CD4-positive, alpha-beta T cell treated with Interferon gamma for 1 hour (primary cell): ENCODE measurements around the gene SLC35A2.
A peak's percentile ranks its signal among the peaks of the same experiment; 100 is the strongest.

ENCODE experiments used
- DNase-seq: peaks from one replicate; pipeline ENCODE4 v3.0.0-alpha.2; 2020

Gene SLC35A2

GRCh38 chrX:48911412-48912182 lies at the start of gene SLC35A2:
TSS of gene SLC35A2 (minus strand) at chrX:48911646. CDS start at chrX:48911636, 10 bp downstream.
- DNase-seq = peak; percentile 86

- no peak for DNase-seq
Observed at GRCh38 chrX:48960291-48960690, 48.8 kb upstream of the SLC35A2 start.

- DNase-seq = no peak
Observed at GRCh38 chrX:48958635-48959094, 47.2 kb upstream of the SLC35A2 start.

GRCh38 chrX:48957827-48958634 lies 46.6 kb upstream of the SLC35A2 start:
- peak; percentile 98 for DNase-seq

- peak; percentile 84 for DNase-seq
Observed at GRCh38 chrX:48957477-48957826, 46.0 kb upstream of the SLC35A2 start, which contains the start of gene OTUD5. TSS of gene OTUD5 (minus strand) at chrX:48957607. CDS start at chrX:48957570, 37 bp downstream.

- DNase-seq = peak; percentile 69
Observed at GRCh38 chrX:48956728-48957414, 45.4 kb upstream of the SLC35A2 start.

GRCh38 chrX:48948589-48948988 lies 37.1 kb upstream of the SLC35A2 start:
- DNase-seq = no peak

- DNase-seq = peak; percentile 58
Observed at GRCh38 chrX:48945517-48946348, 34.3 kb upstream of the SLC35A2 start.

GRCh38 chrX:48942895-48943294 lies 31.4 kb upstream of the SLC35A2 start:
- DNase-seq = no peak

GRCh38 chrX:48940404-48940955 lies 29.0 kb upstream of the SLC35A2 start:
- DNase-seq = no peak

GRCh38 chrX:48939524-48940228 lies 28.2 kb upstream of the SLC35A2 start:
- DNase-seq = peak; percentile 59

GRCh38 chrX:48938721-48939425 lies 27.4 kb upstream of the SLC35A2 start:
- DNase-seq = peak; percentile 90

- peak; percentile 95 for DNase-seq
Observed at GRCh38 chrX:48937054-48937907, 25.8 kb upstream of the SLC35A2 start.

GRCh38 chrX:48936429-48937053 lies 25.1 kb upstream of the SLC35A2 start:
- no peak for DNase-seq

GRCh38 chrX:48935301-48935670 lies 23.8 kb upstream of the SLC35A2 start:
- no peak for DNase-seq

GRCh38 chrX:48934581-48935300 lies 23.3 kb upstream of the SLC35A2 start:
- DNase-seq = peak; percentile 66

- DNase-seq = no peak
Observed at GRCh38 chrX:48933757-48934156, 22.3 kb upstream of the SLC35A2 start.

GRCh38 chrX:48927736-48928382 lies 16.4 kb upstream of the SLC35A2 start:
- no peak for DNase-seq
